Ishikawa (cell line): ENCODE measurements around the gene RICTOR.

ENCODE experiments used
- CEBPB ChIP-seq: IDR thresholded peaks from 2 replicates; pipeline ENCODE4 v1.6.1; 2012
- EP300 ChIP-seq: IDR thresholded peaks from 2 replicates; pipeline ENCODE4 v1.6.1; 2012; ENCODE audit warnings: borderline replicate concordance
- FOXM1 ChIP-seq: IDR thresholded peaks from 2 replicates; pipeline ENCODE4 v1.6.1; 2012; ENCODE audit warnings: low read depth, borderline replicate concordance
- NFIC ChIP-seq: IDR thresholded peaks from 2 replicates; pipeline ENCODE4 v1.6.1; 2012
- RAD21 ChIP-seq: IDR thresholded peaks from 2 replicates; pipeline ENCODE4 v1.6.1; 2012; ENCODE audit warnings: low read depth
- TAF1 ChIP-seq: IDR thresholded peaks from 2 replicates; pipeline ENCODE4 v1.6.1; 2012; ENCODE audit warnings: low read depth, mild to moderate bottlenecking
- TCF12 ChIP-seq: IDR thresholded peaks from 2 replicates; pipeline ENCODE4 v1.6.1; 2012; ENCODE audit warnings: low read depth
- TEAD4 ChIP-seq: IDR thresholded peaks from 2 replicates; pipeline ENCODE4 v1.6.1; 2012
- YY1 ChIP-seq: IDR thresholded peaks from 2 replicates; pipeline ENCODE4 v1.6.1; 2012; ENCODE audit warnings: low read depth
- TF ChIP-seq, protein P1 (sequence below): IDR thresholded peaks from 2 replicates; pipeline ENCODE4 v1.6.1; 2012
- TF ChIP-seq, protein P2 (sequence below): IDR thresholded peaks from 2 replicates; pipeline ENCODE4 v1.6.1; 2012
- TF ChIP-seq, protein P3 (sequence below): IDR thresholded peaks from 2 replicates; pipeline ENCODE4 v1.6.1; 2012; ENCODE audit warnings: low read depth, mild to moderate bottlenecking

DNA sequence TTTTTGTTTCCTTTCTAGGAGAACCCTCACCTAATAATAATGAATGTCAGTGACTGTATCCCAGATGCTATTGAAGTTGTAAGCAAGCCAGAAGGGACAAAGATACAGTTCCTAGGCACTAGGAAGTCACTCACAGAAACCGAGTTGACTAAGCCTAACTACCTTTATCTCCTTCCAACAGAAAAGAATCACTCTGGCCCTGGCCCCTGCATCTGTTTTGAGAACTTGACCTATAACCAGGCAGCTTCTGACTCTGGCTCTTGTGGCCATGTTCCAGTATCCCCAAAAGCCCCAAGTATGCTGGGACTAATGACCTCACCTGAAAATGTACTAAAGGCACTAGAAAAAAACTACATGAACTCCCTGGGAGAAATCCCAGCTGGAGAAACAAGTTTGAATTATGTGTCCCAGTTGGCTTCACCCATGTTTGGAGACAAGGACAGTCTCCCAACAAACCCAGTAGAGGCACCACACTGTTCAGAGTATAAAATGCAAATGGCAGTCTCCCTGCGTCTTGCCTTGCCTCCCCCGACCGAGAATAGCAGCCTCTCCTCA lies 141.3 kb downstream of the RICTOR start:
- TF ChIP-seq, protein P1, sequence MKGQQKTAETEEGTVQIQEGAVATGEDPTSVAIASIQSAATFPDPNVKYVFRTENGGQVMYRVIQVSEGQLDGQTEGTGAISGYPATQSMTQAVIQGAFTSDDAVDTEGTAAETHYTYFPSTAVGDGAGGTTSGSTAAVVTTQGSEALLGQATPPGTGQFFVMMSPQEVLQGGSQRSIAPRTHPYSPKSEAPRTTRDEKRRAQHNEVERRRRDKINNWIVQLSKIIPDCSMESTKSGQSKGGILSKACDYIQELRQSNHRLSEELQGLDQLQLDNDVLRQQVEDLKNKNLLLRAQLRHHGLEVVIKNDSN = no peak
- TF ChIP-seq, protein P2, sequence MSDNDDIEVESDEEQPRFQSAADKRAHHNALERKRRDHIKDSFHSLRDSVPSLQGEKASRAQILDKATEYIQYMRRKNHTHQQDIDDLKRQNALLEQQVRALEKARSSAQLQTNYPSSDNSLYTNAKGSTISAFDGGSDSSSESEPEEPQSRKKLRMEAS = no peak
- TF ChIP-seq RAD21 (no peak), TCF12 (no peak), FOXM1 (no peak), CEBPB (no peak), NFIC (no peak), TEAD4 (no peak), EP300 (no peak), TAF1 (no peak), YY1 (no peak)
- TF ChIP-seq, protein P3, sequence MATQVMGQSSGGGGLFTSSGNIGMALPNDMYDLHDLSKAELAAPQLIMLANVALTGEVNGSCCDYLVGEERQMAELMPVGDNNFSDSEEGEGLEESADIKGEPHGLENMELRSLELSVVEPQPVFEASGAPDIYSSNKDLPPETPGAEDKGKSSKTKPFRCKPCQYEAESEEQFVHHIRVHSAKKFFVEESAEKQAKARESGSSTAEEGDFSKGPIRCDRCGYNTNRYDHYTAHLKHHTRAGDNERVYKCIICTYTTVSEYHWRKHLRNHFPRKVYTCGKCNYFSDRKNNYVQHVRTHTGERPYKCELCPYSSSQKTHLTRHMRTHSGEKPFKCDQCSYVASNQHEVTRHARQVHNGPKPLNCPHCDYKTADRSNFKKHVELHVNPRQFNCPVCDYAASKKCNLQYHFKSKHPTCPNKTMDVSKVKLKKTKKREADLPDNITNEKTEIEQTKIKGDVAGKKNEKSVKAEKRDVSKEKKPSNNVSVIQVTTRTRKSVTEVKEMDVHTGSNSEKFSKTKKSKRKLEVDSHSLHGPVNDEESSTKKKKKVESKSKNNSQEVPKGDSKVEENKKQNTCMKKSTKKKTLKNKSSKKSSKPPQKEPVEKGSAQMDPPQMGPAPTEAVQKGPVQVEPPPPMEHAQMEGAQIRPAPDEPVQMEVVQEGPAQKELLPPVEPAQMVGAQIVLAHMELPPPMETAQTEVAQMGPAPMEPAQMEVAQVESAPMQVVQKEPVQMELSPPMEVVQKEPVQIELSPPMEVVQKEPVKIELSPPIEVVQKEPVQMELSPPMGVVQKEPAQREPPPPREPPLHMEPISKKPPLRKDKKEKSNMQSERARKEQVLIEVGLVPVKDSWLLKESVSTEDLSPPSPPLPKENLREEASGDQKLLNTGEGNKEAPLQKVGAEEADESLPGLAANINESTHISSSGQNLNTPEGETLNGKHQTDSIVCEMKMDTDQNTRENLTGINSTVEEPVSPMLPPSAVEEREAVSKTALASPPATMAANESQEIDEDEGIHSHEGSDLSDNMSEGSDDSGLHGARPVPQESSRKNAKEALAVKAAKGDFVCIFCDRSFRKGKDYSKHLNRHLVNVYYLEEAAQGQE = no peak
